ENCODE measurements around the gene IL32.
"Not testable (repeated sequence)": the region's sequence is repeated elsewhere in the genome, so short reads cannot be mapped to it uniquely, and the experiment has no call there.

The IL32 gene

DNA sequence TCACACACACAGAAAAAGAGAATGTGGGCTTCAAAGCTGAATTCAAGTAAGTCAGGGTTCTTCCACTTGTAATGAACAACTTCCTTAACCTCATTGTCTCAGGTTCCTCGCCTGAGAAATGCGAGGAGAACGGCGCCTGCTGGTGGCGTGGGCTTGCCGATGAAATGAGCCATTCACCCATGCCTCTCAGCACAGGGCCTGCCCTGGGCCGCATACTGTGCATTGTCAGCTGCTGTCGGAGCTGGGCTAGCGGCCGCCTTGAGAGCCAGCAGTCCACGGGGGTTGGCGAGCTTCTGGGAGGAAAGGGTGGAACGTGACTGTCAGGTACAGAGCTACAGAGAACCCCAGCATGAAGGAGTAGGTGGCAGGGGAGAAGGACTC lies 12.1 kb upstream of the IL32 start:
- DNase-seq: not testable (repeated sequence)

DNA sequence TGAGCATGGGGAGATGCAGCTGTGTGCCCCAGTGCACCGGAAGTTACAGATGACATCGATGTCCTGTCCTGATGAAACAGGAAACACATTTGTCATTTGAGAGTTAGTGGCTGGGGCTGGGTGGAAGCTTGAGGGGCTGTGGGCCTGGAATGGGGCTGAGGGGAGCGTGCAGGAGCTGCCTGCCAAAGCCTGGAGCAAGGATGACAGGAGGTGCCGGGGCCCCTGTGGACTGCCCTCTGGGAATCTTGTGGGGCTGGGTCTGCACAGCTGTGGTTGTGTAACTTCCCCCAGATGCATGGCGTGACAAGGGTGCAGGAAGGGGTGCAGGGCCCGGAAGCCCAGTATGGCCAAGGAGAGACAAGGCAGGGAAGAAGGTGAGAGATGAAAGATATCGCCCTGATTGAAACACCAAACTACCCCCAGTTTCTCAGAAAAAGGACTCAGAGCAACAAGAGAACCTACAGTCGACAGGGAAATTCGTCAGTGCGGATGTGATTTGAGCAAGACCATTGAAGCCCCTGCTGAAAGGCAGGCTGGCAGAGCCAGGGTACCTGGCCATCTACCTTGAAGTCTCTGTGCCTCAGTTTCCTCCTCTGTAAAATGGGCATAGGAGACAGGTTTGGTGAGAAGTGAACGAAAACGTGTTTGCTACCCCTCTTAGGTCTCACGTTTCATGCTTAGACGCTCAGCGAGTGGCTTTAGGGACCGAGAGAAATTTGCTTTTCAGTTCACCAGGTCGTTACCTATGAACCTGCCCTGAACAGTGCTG lies 10.3 kb upstream of the IL32 start:
- no peak for DNase-seq

DNA sequence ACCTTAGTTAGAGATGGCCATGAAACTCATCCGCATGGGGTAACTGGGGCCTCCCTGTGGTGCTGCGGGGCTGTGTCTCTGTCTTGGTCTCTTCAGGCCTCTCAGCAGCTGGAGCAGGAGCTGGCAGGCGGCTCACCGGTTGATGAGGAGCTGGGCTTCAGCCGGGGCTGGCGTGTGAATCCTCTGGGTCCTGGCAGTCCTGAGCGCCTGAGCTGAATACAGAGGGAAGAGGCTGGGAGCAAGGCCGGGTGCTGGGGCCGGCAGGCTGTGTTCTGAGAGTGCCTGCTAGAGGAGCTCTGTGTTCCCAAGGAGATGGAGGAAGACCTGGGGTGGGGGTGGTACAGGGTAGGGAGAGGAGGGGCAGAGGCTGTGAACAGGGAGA lies 9.7 kb upstream of the IL32 start:
- DNase-seq: not testable (repeated sequence)

DNA sequence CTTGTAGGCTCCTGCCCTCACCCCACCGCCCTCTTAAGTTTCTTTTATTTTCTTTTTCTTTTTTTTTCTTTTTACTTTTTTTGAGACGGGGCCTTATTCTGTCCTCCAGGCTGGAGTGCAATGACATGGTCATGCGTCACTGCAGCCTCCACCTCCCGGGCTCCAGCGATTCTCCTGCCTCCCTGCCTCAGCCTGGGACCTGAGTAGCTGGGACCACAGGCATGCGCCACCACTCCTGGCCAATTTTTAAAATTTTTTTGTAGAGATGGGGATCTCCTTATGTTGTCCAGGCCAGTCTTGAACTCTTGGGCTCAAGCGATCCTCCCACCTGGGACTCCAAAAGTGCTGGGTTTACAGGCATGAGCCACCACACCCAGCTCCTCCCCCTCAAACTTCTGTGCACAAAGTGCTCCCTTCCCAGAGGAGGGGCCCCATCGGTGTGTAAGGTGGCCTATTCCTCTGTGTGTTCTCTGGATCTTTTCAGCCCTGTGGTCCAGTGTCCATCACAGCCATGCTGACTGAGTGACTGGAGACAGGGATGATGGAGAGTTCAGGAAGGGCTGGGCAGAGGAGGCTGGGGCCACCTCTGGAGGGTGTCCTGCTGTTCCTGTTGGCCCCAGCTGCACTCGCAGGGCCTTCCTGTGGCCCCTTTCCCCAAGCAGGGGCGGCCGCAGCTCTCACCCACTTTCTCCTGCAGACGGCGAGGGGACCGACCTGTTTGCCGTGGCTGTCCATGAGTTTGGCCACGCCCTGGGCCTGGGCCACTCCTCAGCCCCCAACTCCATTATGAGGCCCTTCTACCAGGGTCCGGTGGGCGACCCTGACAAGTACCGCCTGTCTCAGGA lies 8.9 kb upstream of the IL32 start:
- DNase-seq: no peak

DNA sequence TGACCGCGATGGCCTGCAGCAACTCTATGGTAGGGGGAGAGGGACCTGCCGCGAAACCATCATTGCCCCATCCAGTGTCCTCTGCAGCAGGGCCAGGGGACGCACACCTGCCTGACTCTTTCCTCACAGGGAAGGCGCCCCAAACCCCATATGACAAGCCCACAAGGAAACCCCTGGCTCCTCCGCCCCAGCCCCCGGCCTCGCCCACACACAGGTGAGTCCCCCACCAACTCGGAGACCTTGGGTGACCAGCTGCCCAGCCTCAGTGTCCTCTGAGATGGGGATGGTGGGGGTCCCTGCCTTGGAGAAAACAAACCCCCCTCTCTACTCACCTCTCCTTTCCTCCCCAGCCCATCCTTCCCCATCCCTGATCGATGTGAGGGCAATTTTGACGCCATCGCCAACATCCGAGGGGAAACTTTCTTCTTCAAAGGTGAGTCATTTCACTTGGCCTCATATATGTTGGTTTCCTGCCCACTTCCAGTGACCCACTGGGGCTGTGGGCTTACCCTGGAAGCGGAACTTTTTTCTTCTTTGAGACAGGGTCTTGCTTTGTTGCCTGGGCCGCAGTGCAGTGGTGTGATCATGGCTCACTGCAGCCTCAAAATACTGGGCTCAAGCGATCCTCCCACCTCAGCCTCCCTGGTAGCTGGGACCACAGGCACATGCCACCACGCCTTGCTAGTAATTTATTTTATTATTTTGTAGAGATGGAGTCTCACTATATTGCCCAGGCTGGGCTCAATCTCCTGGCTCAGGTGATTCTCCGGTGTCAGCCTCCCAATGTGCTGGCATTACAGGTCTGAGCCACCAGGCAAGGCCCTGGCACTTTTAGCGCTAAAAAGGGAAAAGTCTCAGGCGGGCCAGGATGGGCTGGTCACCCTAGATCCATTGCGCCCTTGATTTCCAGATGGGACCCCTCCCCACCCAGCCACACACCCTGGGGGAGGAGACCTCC lies 8.0 kb upstream of the IL32 start:
- no peak for DNase-seq

DNA sequence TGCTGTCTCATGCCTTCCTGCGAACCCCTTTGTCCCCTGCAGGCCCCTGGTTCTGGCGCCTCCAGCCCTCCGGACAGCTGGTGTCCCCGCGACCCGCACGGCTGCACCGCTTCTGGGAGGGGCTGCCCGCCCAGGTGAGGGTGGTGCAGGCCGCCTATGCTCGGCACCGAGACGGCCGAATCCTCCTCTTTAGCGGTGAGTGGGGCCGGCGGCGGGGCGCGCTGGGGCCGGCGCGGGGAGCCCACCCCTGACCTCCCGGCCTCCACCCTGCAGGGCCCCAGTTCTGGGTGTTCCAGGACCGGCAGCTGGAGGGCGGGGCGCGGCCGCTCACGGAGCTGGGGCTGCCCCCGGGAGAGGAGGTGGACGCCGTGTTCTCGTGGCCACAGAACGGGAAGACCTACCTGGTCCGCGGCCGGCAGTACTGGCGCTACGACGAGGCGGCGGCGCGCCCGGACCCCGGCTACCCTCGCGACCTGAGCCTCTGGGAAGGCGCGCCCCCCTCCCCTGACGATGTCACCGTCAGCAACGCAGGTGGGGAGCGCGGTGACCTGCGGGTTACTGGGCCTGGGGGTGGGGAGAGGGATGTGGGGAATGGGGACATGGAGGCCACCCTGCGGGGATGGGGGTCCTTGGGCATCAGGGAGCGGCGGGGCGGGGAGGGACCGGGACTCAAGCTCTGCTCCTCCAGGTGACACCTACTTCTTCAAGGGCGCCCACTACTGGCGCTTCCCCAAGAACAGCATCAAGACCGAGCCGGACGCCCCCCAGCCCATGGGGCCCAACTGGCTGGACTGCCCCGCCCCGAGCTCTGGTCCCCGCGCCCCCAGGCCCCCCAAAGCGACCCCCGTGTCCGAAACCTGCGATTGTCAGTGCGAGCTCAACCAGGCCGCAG lies 7.1 kb upstream of the IL32 start:
- no peak for DNase-seq

DNA sequence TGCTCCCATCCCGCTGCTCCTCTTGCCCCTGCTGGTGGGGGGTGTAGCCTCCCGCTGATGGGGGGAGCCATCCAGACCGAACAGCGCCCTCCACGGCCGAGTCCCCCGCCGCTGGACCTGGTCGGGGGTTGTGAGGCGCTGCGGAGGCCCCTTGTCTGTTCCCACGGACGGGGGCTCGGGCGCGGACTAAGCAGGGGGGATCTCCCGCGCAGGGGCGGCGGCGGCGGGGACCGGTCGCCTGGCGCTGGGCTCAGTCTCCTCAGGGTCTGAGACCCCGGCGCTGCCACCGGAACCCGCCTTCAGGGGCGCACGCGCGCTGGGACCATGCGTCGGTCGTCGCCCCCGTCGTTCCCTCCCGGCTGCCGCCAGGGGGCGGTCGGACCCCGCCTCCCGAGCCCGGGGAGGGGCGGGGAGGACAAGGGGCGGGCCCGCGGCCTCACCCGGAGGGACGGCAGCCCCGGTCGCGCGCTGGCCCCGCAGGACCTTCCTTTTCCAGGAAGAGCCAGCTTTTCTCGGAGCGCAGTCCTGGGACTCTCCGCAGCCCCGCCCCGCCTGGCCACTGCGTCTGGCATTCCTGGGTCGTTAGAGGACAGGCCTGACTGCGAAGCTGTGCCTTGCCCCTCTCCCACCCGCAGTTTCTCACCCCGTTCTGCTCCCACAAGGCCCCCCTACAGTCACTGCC lies 6.3 kb upstream of the IL32 start:
- DNase-seq: peak; percentile 68

DNA sequence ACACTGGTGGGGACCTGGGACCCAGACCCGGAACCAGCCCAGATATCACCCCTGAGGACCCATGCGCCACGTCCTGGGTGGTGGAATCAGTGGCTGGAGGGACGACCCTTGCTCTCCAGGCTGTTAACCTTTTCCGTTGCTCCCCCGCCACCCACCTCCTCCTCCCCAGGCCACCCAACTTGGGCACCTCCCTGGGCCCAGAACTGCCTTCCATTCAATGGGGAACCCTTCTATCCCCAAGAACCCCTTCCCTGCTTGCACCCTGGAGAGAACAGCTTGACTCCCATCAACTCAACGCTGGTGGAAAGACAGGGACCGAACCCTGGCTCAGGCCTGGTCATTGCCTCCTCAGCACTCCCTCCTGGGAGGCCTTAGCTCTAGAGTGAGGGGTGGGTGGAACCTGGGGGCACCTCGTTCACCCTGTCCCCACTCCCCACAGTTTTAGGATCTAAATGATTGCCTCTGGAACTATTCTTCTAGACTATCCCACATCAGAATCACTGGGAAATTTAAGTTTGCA lies 5.7 kb upstream of the IL32 start:
- DNase-seq: no peak

DNA sequence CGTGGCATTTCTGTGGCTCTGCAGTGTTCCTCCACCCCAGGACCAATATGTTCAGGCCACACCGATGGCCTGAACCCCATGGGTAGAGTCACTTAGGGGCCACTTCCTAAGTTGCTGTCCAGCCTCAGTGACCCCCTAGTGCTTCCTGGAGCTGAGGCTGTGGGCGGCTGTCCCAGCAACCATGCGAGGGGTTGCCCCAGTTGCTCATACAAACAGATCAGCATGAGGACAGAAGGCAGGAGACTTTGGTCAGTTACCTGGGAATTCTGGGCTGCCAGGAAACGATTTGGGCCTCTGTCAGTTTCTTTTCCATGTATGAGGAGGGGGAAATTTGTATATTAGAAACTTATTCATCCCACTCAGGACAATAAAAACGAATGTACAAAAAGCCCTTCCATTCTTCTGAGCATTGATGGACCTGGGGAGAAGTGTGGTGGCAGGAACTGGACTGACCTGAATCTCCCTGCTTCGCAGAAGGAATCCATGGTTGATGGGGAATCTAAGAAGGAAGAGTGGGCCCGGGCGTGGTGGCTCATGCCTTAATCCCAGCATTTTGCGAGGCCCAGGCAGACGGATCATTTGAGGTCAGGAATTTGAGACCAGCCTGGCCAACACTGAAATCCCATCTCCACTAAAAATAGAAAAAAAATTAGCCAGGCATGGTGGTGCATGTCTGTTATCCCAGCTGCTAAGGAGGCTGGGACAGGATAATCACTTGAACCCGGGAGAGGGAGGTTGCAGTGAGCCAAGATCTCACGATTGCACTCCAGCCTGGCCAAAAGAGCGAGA lies 4.9 kb upstream of the IL32 start:
- DNase-seq: no peak

DNA sequence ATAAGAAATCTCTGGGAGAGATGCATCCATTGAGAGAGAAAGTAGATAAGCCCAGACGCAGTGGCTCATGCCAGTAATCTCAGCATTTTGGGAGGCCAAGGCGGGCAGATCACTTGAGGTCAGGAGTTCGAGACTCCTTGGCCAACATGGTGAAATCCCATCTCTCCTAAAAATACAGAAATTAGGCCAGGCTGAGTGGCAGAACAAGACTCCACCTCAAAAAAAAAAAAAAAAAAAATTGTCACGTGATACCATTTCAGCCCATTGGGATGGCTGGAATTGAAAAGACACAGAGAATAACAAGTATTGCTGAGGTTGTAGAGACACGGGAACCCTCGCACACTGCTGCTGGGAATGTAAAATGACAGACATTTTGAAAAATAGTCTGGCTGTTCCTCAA lies 2.9 kb upstream of the IL32 start:
- no peak for DNase-seq

DNA sequence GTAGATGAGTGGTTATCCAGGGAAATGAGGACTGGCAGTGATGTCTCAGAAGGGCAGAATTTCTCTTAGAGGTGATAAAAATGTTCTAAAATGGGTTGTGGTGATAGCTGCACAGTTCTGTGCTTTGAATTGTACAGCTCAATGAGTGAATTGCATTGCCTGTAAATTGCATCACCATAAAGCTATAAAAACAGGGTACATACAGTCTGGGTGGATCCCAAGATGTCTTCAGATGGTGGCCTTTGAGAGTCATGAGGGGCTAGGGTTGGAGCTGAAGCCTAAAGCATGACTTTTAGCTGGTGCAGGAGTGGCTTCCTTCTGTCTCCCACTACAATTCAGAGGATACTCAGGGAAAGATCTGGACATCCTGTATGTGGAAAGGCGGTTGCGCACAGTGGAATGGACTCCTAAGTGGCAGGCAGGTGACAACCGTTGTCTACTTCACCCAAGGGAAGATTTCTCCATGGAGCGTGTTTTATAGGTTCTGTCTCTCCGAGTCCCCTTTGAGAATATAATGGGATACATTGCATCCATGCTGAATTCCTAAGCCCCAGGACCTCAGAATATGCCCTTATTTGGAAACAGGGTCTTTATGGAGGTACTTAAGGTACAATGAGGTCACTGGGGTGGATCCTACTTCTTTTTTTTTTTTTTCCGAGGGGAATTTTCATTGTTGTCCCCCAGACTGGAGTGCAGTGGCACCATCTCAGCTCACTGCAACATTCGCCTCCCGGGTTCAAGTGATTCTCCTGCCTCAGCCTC lies 1.6 kb upstream of the IL32 start:
- no peak for DNase-seq

DNA sequence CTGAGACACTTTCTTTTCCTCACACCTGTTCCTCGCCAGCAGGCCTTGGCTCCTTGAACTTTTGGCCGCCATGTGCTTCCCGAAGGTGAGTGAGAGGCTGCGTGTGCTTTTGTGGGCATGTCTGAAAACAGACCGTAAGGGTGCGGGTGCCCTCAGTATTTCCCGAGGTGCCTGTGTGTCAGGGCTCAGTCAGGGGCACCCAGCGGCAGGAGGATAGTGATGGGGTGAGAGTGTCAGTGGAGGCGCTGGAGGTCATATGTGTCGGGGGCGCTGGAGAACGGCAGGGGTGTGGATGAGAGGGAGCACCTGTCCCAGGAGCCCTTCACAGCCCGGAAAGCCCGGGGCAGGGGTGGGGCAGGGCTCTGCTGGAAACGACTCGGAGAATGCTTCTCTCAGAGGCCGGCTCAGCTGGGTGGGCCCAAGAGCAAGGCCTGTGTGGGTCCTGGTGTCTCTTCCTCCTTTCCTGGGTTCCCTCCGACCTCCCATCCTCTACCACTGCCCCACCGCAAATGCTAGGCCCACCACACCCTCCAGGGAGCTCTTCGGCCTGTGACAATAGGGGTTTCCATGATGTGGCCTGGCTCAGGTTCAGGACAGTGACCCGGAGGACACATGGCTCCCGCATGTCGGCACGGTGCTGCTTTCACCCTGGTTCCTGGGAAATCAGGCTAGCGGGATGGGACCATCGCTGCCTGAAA lies 451 bp downstream of the IL32 start:
- no peak for DNase-seq

DNA sequence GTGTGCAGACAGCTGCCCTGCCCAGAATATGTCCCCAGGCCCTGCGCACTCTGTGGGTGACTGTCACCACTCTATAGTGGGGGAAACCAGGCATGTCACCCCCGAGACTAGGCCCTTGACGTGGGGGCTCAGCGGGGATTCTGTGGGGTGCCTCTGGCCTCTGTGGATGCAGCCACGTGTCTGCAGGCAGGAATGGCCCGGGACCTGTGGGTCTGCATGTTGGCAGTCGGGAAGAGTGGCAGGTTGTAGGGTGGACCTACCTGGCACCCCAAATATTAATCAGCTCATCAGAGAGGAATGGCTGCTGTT lies 954 bp downstream of the IL32 start:
- DNase-seq: no peak

DNA sequence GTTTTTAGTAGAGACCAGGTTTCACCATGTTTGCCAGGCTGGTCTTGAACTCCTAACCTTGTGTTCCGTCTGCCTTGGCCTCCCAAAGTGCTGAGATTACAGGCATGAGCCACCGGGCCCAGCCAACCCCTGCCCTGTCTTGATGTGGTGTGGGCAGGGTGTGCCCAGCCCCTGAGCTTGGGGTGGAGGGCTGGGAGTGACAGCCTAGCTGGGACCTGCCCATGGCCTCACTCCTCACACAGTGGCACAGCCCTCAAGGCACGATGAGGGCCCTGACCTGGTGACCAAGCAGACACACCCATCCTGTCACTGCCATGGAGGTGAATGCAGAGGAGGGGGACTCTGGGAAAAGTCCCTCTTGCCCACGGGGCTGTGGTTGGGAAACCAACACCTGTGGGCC lies 3.0 kb downstream of the IL32 start:
- DNase-seq: no peak

DNA sequence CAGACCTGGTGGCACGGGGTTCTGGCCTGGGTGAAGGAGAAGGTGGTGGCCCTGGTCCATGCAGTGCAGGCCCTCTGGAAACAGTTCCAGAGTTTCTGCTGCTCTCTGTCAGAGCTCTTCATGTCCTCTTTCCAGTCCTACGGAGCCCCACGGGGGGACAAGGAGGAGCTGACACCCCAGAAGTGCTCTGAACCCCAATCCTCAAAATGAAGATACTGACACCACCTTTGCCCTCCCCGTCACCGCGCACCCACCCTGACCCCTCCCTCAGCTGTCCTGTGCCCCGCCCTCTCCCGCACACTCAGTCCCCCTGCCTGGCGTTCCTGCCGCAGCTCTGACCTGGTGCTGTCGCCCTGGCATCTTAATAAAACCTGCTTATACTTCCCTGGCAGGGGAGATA lies 3.7 kb downstream of the IL32 start:
- DNase-seq: not testable (repeated sequence)

DNA sequence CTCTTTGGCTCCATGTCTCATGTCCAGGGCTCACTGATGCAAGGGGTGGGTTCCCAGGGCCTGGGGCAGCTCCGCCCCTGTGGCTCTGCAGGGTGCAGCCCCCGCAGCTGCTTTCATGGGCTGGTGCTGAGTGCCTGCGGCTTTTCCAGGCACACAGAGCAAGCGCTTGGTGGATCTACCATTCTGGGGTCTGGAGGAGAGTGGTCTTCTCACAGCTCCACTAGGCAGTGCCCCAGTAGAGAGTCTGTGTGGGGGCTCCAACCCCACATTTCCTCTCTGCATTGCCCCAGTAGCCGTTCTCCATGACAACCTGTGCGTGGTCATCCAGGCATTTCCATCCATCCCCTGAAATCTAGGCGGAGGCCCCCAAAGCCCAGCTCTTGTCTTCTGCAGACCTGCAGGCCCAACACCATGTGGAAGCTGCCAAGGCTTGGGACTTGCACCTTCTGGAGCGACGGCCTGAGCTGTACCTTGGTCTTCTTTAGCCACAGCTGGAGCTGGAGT lies 5.2 kb downstream of the IL32 start:
- DNase-seq: no peak

DNA sequence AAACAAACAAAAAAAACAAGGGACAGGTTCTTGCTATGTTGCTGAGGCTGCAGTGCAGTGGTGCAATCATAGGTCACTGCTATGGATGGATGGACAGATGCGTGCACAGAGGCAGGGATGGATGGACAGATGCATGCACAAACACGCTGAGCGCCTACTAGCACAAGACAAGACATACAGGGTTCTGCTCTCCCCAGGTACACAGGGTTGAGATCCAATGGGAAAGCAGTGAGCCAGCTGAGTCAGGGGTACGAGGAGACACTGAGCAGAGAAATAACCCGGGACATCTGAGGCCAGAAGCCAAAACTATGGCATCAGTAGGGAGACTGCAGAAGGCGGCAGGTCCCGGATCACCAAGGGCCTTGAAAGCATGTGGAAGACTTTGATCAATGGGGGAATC lies 6.2 kb downstream of the IL32 start:
- DNase-seq: no peak

DNA sequence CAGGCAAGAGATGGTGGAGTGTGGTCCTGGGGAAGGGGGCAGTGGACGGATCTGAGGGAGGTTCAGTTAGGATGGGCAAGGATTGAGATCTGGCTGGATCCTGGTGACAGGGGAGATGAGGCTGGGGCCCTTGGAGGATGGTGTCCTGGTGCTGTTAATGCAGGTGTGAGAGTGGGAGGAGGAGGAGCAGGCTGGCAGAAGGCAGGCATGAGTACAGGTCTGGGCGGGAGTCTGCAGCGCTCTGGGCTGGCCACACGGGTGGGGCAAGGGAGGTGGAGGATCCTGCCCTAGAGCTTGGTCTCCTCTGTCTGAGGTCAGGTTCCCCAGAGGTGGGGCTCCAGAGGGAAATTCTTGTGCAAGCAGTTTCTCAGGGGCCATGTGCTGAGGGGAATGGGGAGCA lies 6.7 kb downstream of the IL32 start:
- not testable (repeated sequence) for DNase-seq

Data from NCI-H2227 treated with DMSO at 0.1 percent for 48 hours (cell line).